Stomach (tissue), 4 donors: ENCODE measurements around the gene B3GNT9.

Source experiments
- CTCF ChIP-seq, 7 experiments: fragments of 450-650 bp in 4 of 7; fragments of 200-600 bp in 3 of 7; sonication (generic) in 3 of 7; IDR thresholded peaks; one replicate each; pipeline ENCODE4 v1.5.1; 2016 to 2019; ENCODE audit warnings: antibody characterized with exemption in 7 of 7, control low read depth in 2 of 7, mild to moderate bottlenecking in 1 of 7
- EP300 ChIP-seq: sonication (generic); formaldehyde crosslinking; IDR thresholded peaks from one replicate; pipeline ENCODE4 v1.6.1; 2017; ENCODE audit warnings: antibody characterized with exemption
- POLR2A ChIP-seq, 4 donors: fragments of 450-650 bp; IDR thresholded peaks; one replicate each; pipeline ENCODE4 v1.6.1; 2016; ENCODE audit warnings: antibody characterized with exemption in 4 of 4, control low read depth in 2 of 4, mild to moderate bottlenecking in 1 of 4, moderate library complexity in 1 of 4
- POLR2AphosphoS5 ChIP-seq, 3 donors: sonication (generic); formaldehyde crosslinking; IDR thresholded peaks; one replicate each; pipeline ENCODE4 v1.6.1; 2016; ENCODE audit warnings: antibody characterized with exemption in 3 of 3

- TF ChIP-seq CTCF (IDR thresholded peaks at IDR 0.05) (no peak), POLR2AphosphoS5 (IDR thresholded peaks at IDR 0.05) (no peak), POLR2A (IDR thresholded peaks at IDR 0.05) (no peak), EP300 (no peak)
Observed at GRCh38 chr16:67147437-67148140, 3.2 kb downstream of the B3GNT9 start.
